GM21529 (cell line): ENCODE measurements around the gene KRT25.

ENCODE experiments used
- ATAC-seq: cut with Tn5 transposase; IDR thresholded peaks from one replicate; pipeline ENCODE4 v1.9.1; 2021; ENCODE audit not compliant: unreplicated experiment

The KRT25 gene

GRCh38 chr17:40699371-40699770, 55.8 kb downstream of the KRT25 start:
- ATAC-seq, result no peak
